GM12801 (cell line): ENCODE results near the gene BMPR2.

ENCODE experiments used
- CTCF ChIP-seq: IDR thresholded peaks from one replicate; pipeline ENCODE4 v1.5.1; 2011; ENCODE audit warnings: control low read depth; ENCODE audit not compliant: insufficient read length; ENCODE audit errors: extremely low read depth

BMPR2 gene

GRCh38 chr2:202376460-202377206, 506 bp downstream of the BMPR2 start:
- TF ChIP-seq CTCF = no peak

DNA sequence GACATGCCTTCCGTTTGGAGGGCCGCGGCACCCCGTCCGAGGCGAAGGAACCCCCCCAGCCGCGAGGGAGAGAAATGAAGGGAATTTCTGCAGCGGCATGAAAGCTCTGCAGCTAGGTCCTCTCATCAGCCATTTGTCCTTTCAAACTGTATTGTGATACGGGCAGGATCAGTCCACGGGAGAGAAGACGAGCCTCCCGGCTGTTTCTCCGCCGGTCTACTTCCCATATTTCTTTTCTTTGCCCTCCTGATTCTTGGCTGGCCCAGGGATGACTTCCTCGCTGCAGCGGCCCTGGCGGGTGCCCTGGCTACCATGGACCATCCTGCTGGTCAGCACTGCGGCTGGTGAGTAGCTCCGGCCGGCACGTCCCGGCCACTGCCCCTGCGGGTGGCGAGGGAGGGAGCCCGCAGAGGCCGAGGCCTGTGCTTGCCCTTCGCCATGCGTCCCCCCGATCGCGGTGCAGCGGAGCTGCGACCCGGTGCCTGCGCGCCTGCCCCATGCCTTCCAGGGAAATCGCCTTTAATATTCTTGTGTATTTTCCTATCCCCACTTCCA, 1.2 kb downstream of the BMPR2 start:
- TF ChIP-seq CTCF = no peak

GRCh38 chr2:202378001-202378400, 1.9 kb downstream of the BMPR2 start:
- no peak for TF ChIP-seq CTCF

DNA sequence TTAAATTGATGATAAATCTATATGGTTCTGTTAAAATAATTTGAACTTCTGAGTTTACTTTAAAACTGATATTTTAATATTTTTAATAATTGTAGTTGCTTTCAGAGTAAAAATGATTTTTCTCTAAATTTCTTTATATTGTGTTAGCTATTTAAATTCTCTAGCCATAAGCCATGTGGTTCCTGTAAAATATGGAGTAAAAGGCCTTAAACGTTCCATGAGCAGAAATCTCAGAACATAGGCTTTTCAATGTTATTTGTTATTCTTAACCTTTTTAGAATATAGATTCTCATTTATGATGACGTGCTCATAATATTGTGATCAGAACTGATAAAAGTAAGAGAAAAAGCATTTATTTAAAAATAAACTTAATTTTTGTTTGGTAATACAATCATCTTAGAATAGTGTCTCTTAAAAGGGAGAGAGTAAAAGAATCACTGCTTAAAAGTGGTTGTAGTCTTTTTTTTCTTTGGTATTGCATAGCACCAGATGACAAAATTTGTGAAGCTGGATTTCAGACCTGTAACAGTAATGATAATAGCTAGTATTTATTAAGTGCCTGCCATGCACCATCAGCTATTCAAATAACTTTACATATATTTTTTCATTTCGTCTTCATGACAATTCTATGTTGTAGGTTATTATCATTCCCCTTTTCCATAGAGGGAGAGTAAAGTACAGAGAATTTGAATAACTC, 2.7 kb downstream of the BMPR2 start:
- no peak for TF ChIP-seq CTCF

GRCh38 chr2:202382684-202383083, 6.6 kb downstream of the BMPR2 start:
- no peak for TF ChIP-seq CTCF

GRCh38 chr2:202387608-202388342, 11.6 kb downstream of the BMPR2 start:
- no peak for TF ChIP-seq CTCF

DNA sequence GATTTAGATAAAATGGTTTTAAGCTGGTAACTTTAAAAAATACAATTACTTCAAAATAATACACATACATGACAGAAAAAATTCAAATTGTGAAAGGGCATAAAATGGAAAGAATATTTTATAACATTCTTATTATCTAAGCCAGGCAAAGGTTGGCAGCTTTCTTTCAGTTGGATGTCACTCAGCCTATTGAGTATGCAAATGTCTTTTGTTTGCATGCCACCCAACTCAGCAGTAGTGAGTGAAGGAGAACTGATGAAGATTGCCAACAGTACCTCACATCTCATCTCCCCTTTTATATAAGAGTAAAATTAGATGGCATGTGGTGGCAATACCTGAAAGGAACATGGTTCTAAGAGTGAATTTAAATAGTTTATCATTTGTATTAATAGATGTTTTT, 24.8 kb downstream of the BMPR2 start:
- no peak for TF ChIP-seq CTCF
